RWPE2 (cell line): Measurements from ENCODE around the gene OR51A7.

Experiments used
- ATAC-seq: fragments of 200-7000 bp; cut with Tn5 transposase; 3 replicates; pipeline ENCODE4 v1.9.1; 2021; ENCODE audit warnings: low read depth
- DNase-seq: peaks from one replicate; pipeline ENCODE4 v3.0.0-alpha.2; 2020; ENCODE audit warnings: low spot score
- H3K27ac ChIP-seq: fragments of 450-650 bp; 2 replicates; pipeline ENCODE4 v1.5.1; 2017; ENCODE audit warnings: mild to moderate bottlenecking; ENCODE audit not compliant: poor library complexity, severe bottlenecking
- H3K27me3 ChIP-seq: fragments of 250-450 bp; sonication (Bioruptor Pico); 2 replicates; pipeline ENCODE4 v1.5.1; 2021; ENCODE audit warnings: mild to moderate bottlenecking, moderate library complexity; ENCODE audit not compliant: insufficient read depth, poor library complexity, severe bottlenecking
- H3K36me3 ChIP-seq: fragments of 250-450 bp; sonication (Bioruptor Pico); 2 replicates; pipeline ENCODE4 v1.5.1; 2020; ENCODE audit warnings: low read depth, mild to moderate bottlenecking, moderate library complexity
- H3K4me1 ChIP-seq: fragments of 250-450 bp; sonication (Bioruptor Pico); 2 replicates; pipeline ENCODE4 v1.5.1; 2021; ENCODE audit warnings: mild to moderate bottlenecking, moderate library complexity; ENCODE audit not compliant: insufficient read depth, poor library complexity, severe bottlenecking
- H3K4me3 ChIP-seq: fragments of 250-450 bp; sonication (Bioruptor Pico); 2 replicates; pipeline ENCODE4 v1.5.1; 2021; ENCODE audit warnings: mild to moderate bottlenecking, moderate library complexity; ENCODE audit not compliant: severe bottlenecking
- H3K9me3 ChIP-seq: fragments of 250-450 bp; sonication (Bioruptor Pico); 2 replicates; pipeline ENCODE4 v1.5.1; 2021; ENCODE audit warnings: mild to moderate bottlenecking, moderate library complexity; ENCODE audit not compliant: severe bottlenecking
- TF ChIP-seq, protein P1 (sequence below): fragments of 450-650 bp; IDR thresholded peaks from one replicate; pipeline ENCODE4 v1.5.1; 2017; ENCODE audit warnings: mild to moderate bottlenecking, moderate library complexity; ENCODE audit not compliant: poor library complexity, severe bottlenecking

The OR51A7 gene

DNA sequence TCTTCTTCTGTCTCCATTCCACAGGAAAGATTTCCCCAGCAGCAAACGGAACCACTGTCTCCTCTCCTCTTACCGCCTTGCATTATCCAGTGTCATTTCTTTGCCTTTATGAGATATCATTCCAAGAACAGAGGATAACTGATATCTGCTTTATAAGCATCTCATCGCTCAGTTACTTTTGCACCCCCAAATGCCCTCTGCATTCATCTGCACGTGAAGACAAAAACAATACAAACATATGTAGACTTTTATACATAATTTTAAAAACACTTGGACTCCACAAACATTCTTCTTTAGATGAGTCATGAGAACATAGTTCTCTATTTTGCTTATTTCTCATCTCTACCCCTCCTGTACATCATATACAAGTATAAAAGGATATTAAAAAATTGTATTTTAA lies 22.4 kb upstream of the OR51A7 start:
- H3K4me3 ChIP-seq: no peak overlapping the region
- no peaks in the 10 kb centered on the region for H3K4me1 ChIP-seq
- H3K9me3 ChIP-seq: peaks cover 2% of the 10 kb centered on the region
- DNase-seq (no peak), ATAC-seq (no peak)
- TF ChIP-seq, protein P1, sequence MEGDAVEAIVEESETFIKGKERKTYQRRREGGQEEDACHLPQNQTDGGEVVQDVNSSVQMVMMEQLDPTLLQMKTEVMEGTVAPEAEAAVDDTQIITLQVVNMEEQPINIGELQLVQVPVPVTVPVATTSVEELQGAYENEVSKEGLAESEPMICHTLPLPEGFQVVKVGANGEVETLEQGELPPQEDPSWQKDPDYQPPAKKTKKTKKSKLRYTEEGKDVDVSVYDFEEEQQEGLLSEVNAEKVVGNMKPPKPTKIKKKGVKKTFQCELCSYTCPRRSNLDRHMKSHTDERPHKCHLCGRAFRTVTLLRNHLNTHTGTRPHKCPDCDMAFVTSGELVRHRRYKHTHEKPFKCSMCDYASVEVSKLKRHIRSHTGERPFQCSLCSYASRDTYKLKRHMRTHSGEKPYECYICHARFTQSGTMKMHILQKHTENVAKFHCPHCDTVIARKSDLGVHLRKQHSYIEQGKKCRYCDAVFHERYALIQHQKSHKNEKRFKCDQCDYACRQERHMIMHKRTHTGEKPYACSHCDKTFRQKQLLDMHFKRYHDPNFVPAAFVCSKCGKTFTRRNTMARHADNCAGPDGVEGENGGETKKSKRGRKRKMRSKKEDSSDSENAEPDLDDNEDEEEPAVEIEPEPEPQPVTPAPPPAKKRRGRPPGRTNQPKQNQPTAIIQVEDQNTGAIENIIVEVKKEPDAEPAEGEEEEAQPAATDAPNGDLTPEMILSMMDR: no peak
- no peaks in the 10 kb centered on the region for H3K27me3 ChIP-seq
- no peak overlapping the region for H3K27ac ChIP-seq
- no peaks in the 10 kb centered on the region for H3K36me3 ChIP-seq

DNA sequence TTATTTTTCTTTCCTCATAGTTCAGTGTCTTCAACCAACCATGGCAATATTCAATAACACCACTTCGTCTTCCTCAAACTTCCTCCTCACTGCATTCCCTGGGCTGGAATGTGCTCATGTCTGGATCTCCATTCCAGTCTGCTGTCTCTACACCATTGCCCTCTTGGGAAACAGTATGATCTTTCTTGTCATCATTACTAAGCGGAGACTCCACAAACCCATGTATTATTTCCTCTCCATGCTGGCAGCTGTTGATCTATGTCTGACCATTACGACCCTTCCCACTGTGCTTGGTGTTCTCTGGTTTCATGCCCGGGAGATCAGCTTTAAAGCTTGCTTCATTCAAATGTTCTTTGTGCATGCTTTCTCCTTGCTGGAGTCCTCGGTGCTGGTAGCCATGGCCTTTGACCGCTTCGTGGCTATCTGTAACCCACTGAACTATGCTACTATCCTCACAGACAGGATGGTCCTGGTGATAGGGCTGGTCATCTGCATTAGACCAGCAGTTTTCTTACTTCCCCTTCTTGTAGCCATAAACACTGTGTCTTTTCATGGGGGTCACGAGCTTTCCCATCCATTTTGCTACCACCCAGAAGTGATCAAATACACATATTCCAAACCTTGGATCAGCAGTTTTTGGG lies 21.6 kb upstream of the OR51A7 start, which contains the start of gene OR51T1:
Gene OR51T1 (plus strand): TSS at position 41 of the 641 bp plus-strand sequence. CDS start 0 bp downstream, at position 41.
- no peak for ATAC-seq
- DNase-seq: no peak
- no peaks in the 10 kb centered on the region for H3K4me1 ChIP-seq
- no peak within 1 kb of the TSS for H3K4me3 ChIP-seq
- no peaks in the 10 kb centered on the region for H3K27me3 ChIP-seq
- no peak within 1 kb of the TSS for H3K27ac ChIP-seq
- TF ChIP-seq, protein P1: no peak
- peaks cover 2% of the 10 kb centered on the region for H3K9me3 ChIP-seq
- no peaks in the 10 kb centered on the region for H3K36me3 ChIP-seq

DNA sequence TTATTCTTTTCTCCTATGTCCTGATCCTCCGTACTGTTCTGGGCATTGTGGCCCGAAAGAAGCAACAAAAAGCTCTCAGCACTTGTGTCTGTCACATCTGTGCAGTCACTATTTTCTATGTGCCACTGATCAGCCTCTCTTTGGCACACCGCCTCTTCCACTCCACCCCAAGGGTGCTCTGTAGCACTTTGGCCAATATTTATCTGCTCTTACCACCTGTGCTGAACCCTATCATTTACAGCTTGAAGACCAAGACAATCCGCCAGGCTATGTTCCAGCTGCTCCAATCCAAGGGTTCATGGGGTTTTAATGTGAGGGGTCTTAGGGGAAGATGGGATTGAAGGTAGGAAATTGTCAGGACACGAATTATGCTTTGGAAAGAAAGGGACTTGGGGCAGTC lies 21.0 kb upstream of the OR51A7 start:
- Histone ChIP-seq H3K27ac (no peak overlapping the region), H3K4me1 (no peaks in the 10 kb centered on the region), H3K27me3 (no peaks in the 10 kb centered on the region), H3K36me3 (no peaks in the 10 kb centered on the region), H3K4me3 (no peak overlapping the region), H3K9me3 (peaks cover 2% of the 10 kb centered on the region)
- ATAC-seq (no peak), DNase-seq (no peak)
- TF ChIP-seq, protein P1: no peak

DNA sequence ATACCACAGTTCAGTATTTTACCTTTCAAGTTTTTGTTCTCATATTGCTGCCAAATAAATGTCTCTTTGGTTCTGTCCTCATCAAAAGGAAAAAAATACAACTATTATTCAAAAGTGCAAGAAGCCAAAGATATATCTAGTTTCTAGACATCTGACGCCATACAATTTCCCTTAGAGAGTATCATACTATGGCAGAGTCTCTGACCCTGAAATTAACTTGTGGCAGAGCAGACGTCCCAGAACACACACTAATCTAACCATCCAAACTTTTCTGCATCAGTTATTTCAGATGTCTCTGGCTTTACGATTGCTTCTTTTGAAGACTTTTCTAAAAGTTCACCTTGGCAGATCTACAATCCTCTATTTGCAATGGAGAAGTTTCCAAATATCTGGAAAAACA lies 19.2 kb upstream of the OR51A7 start:
- no peak for DNase-seq

DNA sequence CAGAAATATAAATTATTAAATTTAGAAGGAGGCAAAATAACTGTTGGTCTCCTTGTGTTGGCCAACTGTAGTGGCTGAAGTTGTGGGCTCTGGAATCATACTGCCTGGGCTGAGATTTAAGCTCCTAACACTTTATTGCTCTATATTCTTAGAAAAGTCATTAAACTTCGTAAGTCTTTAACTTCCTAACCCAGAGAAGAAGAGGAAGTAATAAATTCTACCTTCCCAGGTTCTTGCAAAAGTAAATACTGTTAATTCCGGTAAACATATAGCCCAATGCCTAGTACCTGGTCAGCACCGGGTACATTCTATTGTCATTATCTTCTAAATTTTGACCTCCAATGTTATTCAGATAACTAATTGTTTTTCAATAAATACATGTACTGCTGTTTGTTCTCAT lies 17.4 kb upstream of the OR51A7 start:
- Histone ChIP-seq H3K9me3 (peaks cover 2% of the 10 kb centered on the region), H3K27me3 (no peaks in the 10 kb centered on the region), H3K27ac (no peak overlapping the region), H3K4me3 (no peak overlapping the region), H3K36me3 (no peaks in the 10 kb centered on the region), H3K4me1 (no peaks in the 10 kb centered on the region)
- DNase-seq: no peak
- ATAC-seq: no peak
- TF ChIP-seq, protein P1: no peak

More for the DNA sequence above, 19.2 kb upstream of the OR51A7 start:
- H3K36me3 ChIP-seq: no peaks in the 10 kb centered on the region
- no peak overlapping the region for H3K27ac ChIP-seq
- H3K4me3 ChIP-seq: no peak overlapping the region
- no peak for ATAC-seq
- H3K27me3 ChIP-seq: no peaks in the 10 kb centered on the region
- TF ChIP-seq, protein P1: no peak
- peaks cover 2% of the 10 kb centered on the region for H3K9me3 ChIP-seq
- no peaks in the 10 kb centered on the region for H3K4me1 ChIP-seq
